ENCODE data around the gene ABHD3. TPM values are rescaled to one million over a fixed set of nuclear protein-coding genes. Genes with fewer than 3 reads are reported as not detected.
"Not testable (repeated sequence)": the region's sequence is repeated elsewhere in the genome, so short reads cannot be mapped to it uniquely, and the experiment has no call there.

Gene ABHD3
- polyA plus RNA-seq, 1 donor (not counting 4 experiments of a cell fraction or from before 2014, with no cell fraction given): 31.6 TPM

- H3K9ac ChIP-seq (ENCODE audit: control insufficient read depth, extremely low read depth, insufficient read depth, low read length): no peak overlapping the region
- H3K9me3 ChIP-seq (ENCODE audit: control insufficient read depth, low read depth, low read length): no peaks in the 10 kb centered on the region
- no peak overlapping the region for H3K4me2 ChIP-seq (ENCODE audit: control insufficient read depth, extremely low read depth, insufficient read depth, low read depth, low read length)
- H3K79me2 ChIP-seq (ENCODE audit: control insufficient read depth, insufficient read depth, low read length): no peaks in the 10 kb centered on the region
- H3K4me1 ChIP-seq (ENCODE audit: control insufficient read depth, extremely low read depth, insufficient read depth, low read length): no peaks in the 10 kb centered on the region
- dilution Hi-C loops (cut with MboI; ENCODE audit: extremely low pct_ligation_motif_present, low sequenced_read_pairs): no loop called here
- H3K36me3 ChIP-seq (ENCODE audit: control insufficient read depth in 2 of 2, extremely low read depth in 1 of 2, insufficient read depth in 2 of 2, low read length in 2 of 2): peaks cover 0 to 2% of the 10 kb centered on the region in 2 experiments
- no peaks in the 10 kb centered on the region for H3K9me1 ChIP-seq (ENCODE audit: control insufficient read depth, extremely low read depth, insufficient read depth, low read length)
- H4K20me1 ChIP-seq (ENCODE audit: control insufficient read depth, extremely low read depth, insufficient read depth, low read length): no peaks in the 10 kb centered on the region
- H3K27me3 ChIP-seq (ENCODE audit: control insufficient read depth, extremely low read depth, insufficient read depth, low read length): no peaks in the 10 kb centered on the region
- H2AFZ ChIP-seq (ENCODE audit: control insufficient read depth, low read length): no peak overlapping the region
- no peak overlapping the region for H3K4me3 ChIP-seq (ENCODE audit: control insufficient read depth in 2 of 3, extremely low read depth in 1 of 3, insufficient read depth in 2 of 3, low read depth in 1 of 3, low read length in 3 of 3)
- TF ChIP-seq EZH2 (IDR thresholded peaks at IDR 0.05; ENCODE audit: low read length) (no peak), CTCF (optimal IDR thresholded peaks at IDR 0.05 in 1 of 3, IDR thresholded peaks at IDR 0.05 in 1 of 3, conservative IDR thresholded peaks at IDR 0.05 in 1 of 3; ENCODE audit: extremely low read depth in 1 of 3, insufficient read depth in 2 of 3, low read length in 3 of 3) (no peak)
- DNase-seq (ENCODE audit: low read depth, low spot score) (no peak), FAIRE-seq (no peak)
- H3K27ac ChIP-seq (ENCODE audit: control insufficient read depth, insufficient read depth, low read length): no peak overlapping the region
These were observed 54.3 kb downstream of the ABHD3 start for GRCh38 chr18:21650311-21650710.

DNA sequence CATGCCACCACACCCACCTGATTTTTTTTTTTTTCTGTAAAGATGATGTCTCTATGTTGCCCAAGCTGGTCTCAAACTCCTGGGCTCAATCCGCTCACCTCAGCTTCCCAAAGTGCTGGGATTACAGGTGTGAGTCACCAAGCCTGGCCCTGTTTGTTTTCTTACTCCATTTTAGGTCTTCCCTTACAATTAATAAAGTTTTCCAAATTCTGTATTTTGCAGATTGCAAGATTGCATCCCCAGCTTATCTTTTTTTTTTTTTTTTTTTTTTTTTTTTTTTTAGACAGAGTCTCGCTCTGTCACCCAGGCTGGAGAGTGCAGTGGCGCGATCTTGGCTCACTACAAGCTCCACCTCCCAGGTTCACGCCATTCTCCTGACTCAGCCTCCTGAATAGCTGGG is 64.2 kb downstream of the ABHD3 start:
- H3K4me3 ChIP-seq (ENCODE audit: control insufficient read depth in 2 of 3, extremely low read depth in 1 of 3, insufficient read depth in 2 of 3, low read depth in 1 of 3, low read length in 3 of 3); H3K4me2 ChIP-seq (ENCODE audit: control insufficient read depth, extremely low read depth, insufficient read depth, low read depth, low read length); H2AFZ ChIP-seq (ENCODE audit: control insufficient read depth, low read length); DNase-seq (ENCODE audit: low read depth, low spot score); dilution Hi-C loops (cut with MboI; ENCODE audit: extremely low pct_ligation_motif_present, low sequenced_read_pairs); H3K27ac ChIP-seq (ENCODE audit: control insufficient read depth, insufficient read depth, low read length); H3K27me3 ChIP-seq (ENCODE audit: control insufficient read depth, extremely low read depth, insufficient read depth, low read length); H3K9me1 ChIP-seq (ENCODE audit: control insufficient read depth, extremely low read depth, insufficient read depth, low read length); H3K36me3 ChIP-seq (ENCODE audit: control insufficient read depth in 2 of 2, extremely low read depth in 1 of 2, insufficient read depth in 2 of 2, low read length in 2 of 2); H4K20me1 ChIP-seq (ENCODE audit: control insufficient read depth, extremely low read depth, insufficient read depth, low read length); H3K9ac ChIP-seq (ENCODE audit: control insufficient read depth, extremely low read depth, insufficient read depth, low read length); FAIRE-seq; H3K79me2 ChIP-seq (ENCODE audit: control insufficient read depth, insufficient read depth, low read length); H3K9me3 ChIP-seq (ENCODE audit: control insufficient read depth, low read depth, low read length): not testable (repeated sequence)
- peaks cover 11% of the 10 kb centered on the region for H3K4me1 ChIP-seq (ENCODE audit: control insufficient read depth, extremely low read depth, insufficient read depth, low read length)

GRCh38 chr18:21638822-21639221 is 65.8 kb downstream of the ABHD3 start:
- no peak overlapping the region for H3K27ac ChIP-seq (ENCODE audit: control insufficient read depth, insufficient read depth, low read length)
- H3K4me1 ChIP-seq (ENCODE audit: control insufficient read depth, extremely low read depth, insufficient read depth, low read length): peaks cover 11% of the 10 kb centered on the region
- no peak overlapping the region for H3K9ac ChIP-seq (ENCODE audit: control insufficient read depth, extremely low read depth, insufficient read depth, low read length)
- no peak overlapping the region for H2AFZ ChIP-seq (ENCODE audit: control insufficient read depth, low read length)
- H3K4me2 ChIP-seq (ENCODE audit: control insufficient read depth, extremely low read depth, insufficient read depth, low read depth, low read length): no peak overlapping the region
- H3K9me3 ChIP-seq (ENCODE audit: control insufficient read depth, low read depth, low read length): no peaks in the 10 kb centered on the region
- H3K36me3 ChIP-seq (ENCODE audit: control insufficient read depth in 2 of 2, extremely low read depth in 1 of 2, insufficient read depth in 2 of 2, low read length in 2 of 2): peaks cover 0 to 1% of the 10 kb centered on the region in 2 experiments
- no peaks in the 10 kb centered on the region for H4K20me1 ChIP-seq (ENCODE audit: control insufficient read depth, extremely low read depth, insufficient read depth, low read length)
- no peak for TF ChIP-seq CTCF (optimal IDR thresholded peaks at IDR 0.05 in 1 of 3, IDR thresholded peaks at IDR 0.05 in 1 of 3, conservative IDR thresholded peaks at IDR 0.05 in 1 of 3; ENCODE audit: extremely low read depth in 1 of 3, insufficient read depth in 2 of 3, low read length in 3 of 3)
- no peak for TF ChIP-seq EZH2 (IDR thresholded peaks at IDR 0.05; ENCODE audit: low read length)
- H3K9me1 ChIP-seq (ENCODE audit: control insufficient read depth, extremely low read depth, insufficient read depth, low read length): peaks cover 3% of the 10 kb centered on the region
- H3K4me3 ChIP-seq (ENCODE audit: control insufficient read depth in 2 of 3, extremely low read depth in 1 of 3, insufficient read depth in 2 of 3, low read depth in 1 of 3, low read length in 3 of 3): no peak overlapping the region
- DNase-seq (ENCODE audit: low read depth, low spot score) (no peak), FAIRE-seq (no peak)
- dilution Hi-C loops (cut with MboI; ENCODE audit: extremely low pct_ligation_motif_present, low sequenced_read_pairs): no loop called here
- no peaks in the 10 kb centered on the region for H3K27me3 ChIP-seq (ENCODE audit: control insufficient read depth, extremely low read depth, insufficient read depth, low read length)
- no peaks in the 10 kb centered on the region for H3K79me2 ChIP-seq (ENCODE audit: control insufficient read depth, insufficient read depth, low read length)
